Trophoblast cell (in vitro differentiated cells and primary cell): Measurements from ENCODE around the gene GXYLT1.

Experiments
- DNase-seq, 2 donors: peaks; one replicate each; pipeline ENCODE4 v3.0.0-alpha.2; 2016
- H2AFZ ChIP-seq: 2 replicates; pipeline ENCODE4 v1.6.1; 2013; ENCODE audit warnings: low read length, moderate library complexity, mild to moderate bottlenecking; ENCODE audit not compliant: insufficient read depth, poor library complexity
- H2AK5ac ChIP-seq: 2 replicates; pipeline ENCODE4 v1.6.1; 2013; ENCODE audit warnings: mild to moderate bottlenecking, low read length
- H2BK120ac ChIP-seq: 2 replicates; pipeline ENCODE4 v1.6.1; 2013; ENCODE audit warnings: low read length, mild to moderate bottlenecking, moderate library complexity; ENCODE audit not compliant: insufficient read depth, poor library complexity
- H2BK12ac ChIP-seq: 2 replicates; pipeline ENCODE4 v1.6.1; 2013; ENCODE audit warnings: mild to moderate bottlenecking, low read length, moderate library complexity
- H2BK5ac ChIP-seq: 2 replicates; pipeline ENCODE4 v1.6.1; 2013; ENCODE audit warnings: low read length, low read depth, moderate library complexity, mild to moderate bottlenecking; ENCODE audit not compliant: poor library complexity
- H3K14ac ChIP-seq: 2 replicates; pipeline ENCODE4 v1.6.1; 2013; ENCODE audit warnings: mild to moderate bottlenecking, low read length
- H3K18ac ChIP-seq: 2 replicates; pipeline ENCODE4 v1.6.1; 2013; ENCODE audit warnings: mild to moderate bottlenecking, low read length
- H3K23ac ChIP-seq: 2 replicates; pipeline ENCODE4 v1.6.1; 2013; ENCODE audit warnings: low read length
- H3K27ac ChIP-seq: 2 replicates; pipeline ENCODE4 v1.5.1; 2013; ENCODE audit warnings: low read depth, mild to moderate bottlenecking, inconsistent platforms, low read length, moderate library complexity
- H3K27me3 ChIP-seq: 2 replicates; pipeline ENCODE4 v1.6.1; 2013; ENCODE audit warnings: inconsistent platforms, mild to moderate bottlenecking, low read length, moderate library complexity; ENCODE audit not compliant: insufficient read depth
- H3K36me3 ChIP-seq, 2 experiments: 1 replicate in 1 of 2; 2 replicates in 1 of 2; pipeline ENCODE4 v1.6.1; 2013; ENCODE audit warnings: low read length in 2 of 2, mild to moderate bottlenecking in 2 of 2, moderate library complexity in 1 of 2; ENCODE audit not compliant: insufficient read depth in 2 of 2, control insufficient read depth in 1 of 2
- H3K4ac ChIP-seq: 2 replicates; pipeline ENCODE4 v1.6.1; 2013; ENCODE audit warnings: low read depth, mild to moderate bottlenecking, low read length, moderate library complexity
- H3K4me1 ChIP-seq, 2 experiments: 1 replicate in 1 of 2; 2 replicates in 1 of 2; pipeline ENCODE4 v1.6.1; 2013; ENCODE audit warnings: low read length in 2 of 2, mild to moderate bottlenecking in 2 of 2, moderate library complexity in 1 of 2; ENCODE audit not compliant: insufficient read depth in 2 of 2, control insufficient read depth in 1 of 2
- H3K4me2 ChIP-seq: 2 replicates; pipeline ENCODE4 v1.6.1; 2013; ENCODE audit warnings: inconsistent platforms, mild to moderate bottlenecking, low read length, moderate library complexity
- H3K4me3 ChIP-seq: 2 replicates; pipeline ENCODE4 v1.5.1; 2013; ENCODE audit warnings: mild to moderate bottlenecking, low read depth, low read length, inconsistent platforms
- H3K79me1 ChIP-seq: one replicate; pipeline ENCODE4 v1.6.1; 2013; ENCODE audit warnings: low read length
- H3K79me2 ChIP-seq: 2 replicates; pipeline ENCODE4 v1.6.1; 2013; ENCODE audit warnings: low read length, mild to moderate bottlenecking; ENCODE audit not compliant: control insufficient read depth, insufficient read depth, poor library complexity
- H3K9ac ChIP-seq: 2 replicates; pipeline ENCODE4 v1.6.1; 2013; ENCODE audit warnings: mild to moderate bottlenecking, low read length
- H3K9me3 ChIP-seq: 2 replicates; pipeline ENCODE4 v1.6.1; 2013; ENCODE audit warnings: low read depth, mild to moderate bottlenecking, control low read depth, inconsistent platforms, low read length; ENCODE audit not compliant: insufficient read depth
- H4K12ac ChIP-seq: 2 replicates; pipeline ENCODE4 v1.6.1; 2013; ENCODE audit warnings: low read depth, mild to moderate bottlenecking, low read length, moderate library complexity
- H4K8ac ChIP-seq: 2 replicates; pipeline ENCODE4 v1.6.1; 2013; ENCODE audit warnings: low read depth, mild to moderate bottlenecking, low read length, moderate library complexity
- H4K91ac ChIP-seq: one replicate; pipeline ENCODE4 v1.6.1; 2013; ENCODE audit warnings: low read depth, mild to moderate bottlenecking, low read length, moderate library complexity
- WGBS: extraction: QIAGEN DNeasy Blood & Tissue Kit; methylation state at CpG from one replicate; pipeline ENCODE4 v1.1.7; 2013; ENCODE audit warnings: missing lambda C conversion rate; ENCODE audit not compliant: insufficient read length, insufficient coverage; ENCODE audit errors: extremely low coverage; 5-methylcytosine and 5-hydroxymethylcytosine counted together

The GXYLT1 gene

DNA sequence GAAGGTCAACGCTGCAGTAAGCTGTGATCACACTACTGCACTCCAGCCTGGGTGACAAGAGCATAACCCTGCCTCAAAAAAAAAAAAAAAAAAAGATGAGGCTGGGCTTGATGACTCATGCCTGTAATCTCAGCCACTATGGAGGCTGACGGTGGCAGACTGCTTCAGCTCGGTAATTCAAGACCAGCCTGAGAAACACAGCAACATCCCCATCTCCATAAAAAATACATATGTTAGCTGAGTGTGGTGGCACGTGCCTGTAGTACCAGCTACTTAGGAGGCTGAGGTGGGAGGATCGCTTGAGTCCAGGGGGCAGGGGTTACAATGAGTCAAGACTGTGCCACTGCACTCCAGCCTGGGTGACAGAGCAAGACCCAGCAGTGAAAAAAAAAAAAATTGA, 50.4 kb downstream of the GXYLT1 start:
- Histone ChIP-seq H2BK120ac (no peak overlapping the region), H3K27ac (no peak overlapping the region), H2AK5ac (no peak overlapping the region), H2BK12ac (no peak overlapping the region), H3K27me3 (no peaks in the 10 kb centered on the region), H3K18ac (no peak overlapping the region), H3K79me2 (no peaks in the 10 kb centered on the region), H3K79me1 (no peaks in the 10 kb centered on the region), H3K9me3 (no peaks in the 10 kb centered on the region), H3K9ac (no peak overlapping the region), H3K4me2 (no peak overlapping the region), H3K4ac (no peak overlapping the region), H3K23ac (no peak overlapping the region), H3K4me1 (peaks cover 2 to 7% of the 10 kb centered on the region in 2 experiments), H4K12ac (no peak overlapping the region), H4K91ac (no peak overlapping the region), H2BK5ac (no peak overlapping the region), H3K4me3 (no peak overlapping the region), H2AFZ (no peak overlapping the region), H3K36me3 (peaks cover 0 to 1% of the 10 kb centered on the region in 2 experiments), H3K14ac (no peak overlapping the region), H4K8ac (no peak overlapping the region)
- peak; percentile 12 to 58 for DNase-seq
- no CpG with 5 or more reads among the region's 5 CpGs for WGBS

DNA sequence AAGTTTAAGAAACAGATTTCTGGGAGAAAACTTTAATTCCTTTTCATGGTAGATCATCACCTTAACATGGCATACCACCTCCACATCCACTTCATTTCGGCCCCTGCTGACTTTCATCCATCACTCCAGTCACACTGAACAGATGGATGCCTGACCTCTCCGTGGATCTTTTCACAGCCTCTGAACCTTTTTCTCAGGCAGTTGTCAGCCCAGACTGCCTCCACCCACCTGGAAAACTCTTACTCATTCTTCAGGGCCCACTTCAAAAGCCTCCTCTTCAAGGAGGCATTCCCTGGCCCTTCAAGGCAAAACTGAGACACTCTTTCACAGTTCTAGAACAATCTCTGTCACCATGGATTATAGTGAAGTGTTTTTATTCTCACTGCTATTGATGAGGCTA, 52.9 kb downstream of the GXYLT1 start:
- Histone ChIP-seq H4K8ac (no peak overlapping the region), H3K14ac (no peak overlapping the region), H2BK120ac (no peak overlapping the region), H3K9me3 (no peaks in the 10 kb centered on the region), H4K91ac (no peak overlapping the region), H3K4ac (no peak overlapping the region), H3K9ac (no peak overlapping the region), H3K4me3 (no peak overlapping the region), H3K36me3 (peaks cover 0 to 1% of the 10 kb centered on the region in 2 experiments), H3K27me3 (no peaks in the 10 kb centered on the region), H3K79me1 (no peaks in the 10 kb centered on the region), H2AFZ (no peak overlapping the region), H3K18ac (no peak overlapping the region), H3K79me2 (no peaks in the 10 kb centered on the region), H3K4me1 (peaks cover 2 to 7% of the 10 kb centered on the region in 2 experiments), H2BK12ac (no peak overlapping the region), H2AK5ac (no peak overlapping the region), H4K12ac (no peak overlapping the region), H3K4me2 (no peak overlapping the region), H2BK5ac (no peak overlapping the region), H3K23ac (no peak overlapping the region), H3K27ac (no peak overlapping the region)
- no peak for DNase-seq
- WGBS: no CpG with 5 or more reads among the region's 2 CpGs

DNA sequence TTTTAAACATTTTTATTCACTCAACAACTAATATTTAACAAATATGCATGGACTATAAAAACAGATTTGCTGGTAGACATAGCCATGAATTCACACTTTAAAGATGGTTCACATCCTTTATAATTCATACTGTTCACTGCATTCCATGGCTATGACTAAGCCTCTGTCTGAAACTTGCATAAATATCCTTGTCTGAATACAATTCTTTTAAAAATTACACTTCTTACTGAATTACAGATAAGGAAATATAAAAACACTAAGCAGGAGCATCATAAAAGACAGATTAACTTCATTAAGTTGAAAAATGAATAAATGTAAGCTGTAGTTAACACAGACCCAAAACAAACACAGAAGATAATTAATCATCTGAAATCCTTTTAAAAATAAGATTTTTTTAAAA, 53.8 kb downstream of the GXYLT1 start:
- H3K36me3 ChIP-seq: peaks cover 0 to 1% of the 10 kb centered on the region in 2 experiments
- H3K79me2 ChIP-seq: no peaks in the 10 kb centered on the region
- no peak overlapping the region for H3K4me2 ChIP-seq
- H3K79me1 ChIP-seq: no peaks in the 10 kb centered on the region
- no peak overlapping the region for H3K4me3 ChIP-seq
- no peaks in the 10 kb centered on the region for H3K9me3 ChIP-seq
- no peak overlapping the region for H3K14ac ChIP-seq
- H2AK5ac ChIP-seq: no peak overlapping the region
- no peak overlapping the region for H2BK120ac ChIP-seq
- peaks cover 2 to 7% of the 10 kb centered on the region in 2 experiments for H3K4me1 ChIP-seq
- H3K18ac ChIP-seq: no peak overlapping the region
- peak in 1 of 2 donors; percentile 23 for DNase-seq
- H3K23ac ChIP-seq: no peak overlapping the region
- H2AFZ ChIP-seq: no peak overlapping the region
- no peak overlapping the region for H3K27ac ChIP-seq
- H2BK5ac ChIP-seq: no peak overlapping the region
- no peak overlapping the region for H4K12ac ChIP-seq
- no peak overlapping the region for H3K4ac ChIP-seq
- H2BK12ac ChIP-seq: no peak overlapping the region
- H4K91ac ChIP-seq: no peak overlapping the region
- no peak overlapping the region for H4K8ac ChIP-seq
- H3K27me3 ChIP-seq: no peaks in the 10 kb centered on the region
- no peak overlapping the region for H3K9ac ChIP-seq

DNA sequence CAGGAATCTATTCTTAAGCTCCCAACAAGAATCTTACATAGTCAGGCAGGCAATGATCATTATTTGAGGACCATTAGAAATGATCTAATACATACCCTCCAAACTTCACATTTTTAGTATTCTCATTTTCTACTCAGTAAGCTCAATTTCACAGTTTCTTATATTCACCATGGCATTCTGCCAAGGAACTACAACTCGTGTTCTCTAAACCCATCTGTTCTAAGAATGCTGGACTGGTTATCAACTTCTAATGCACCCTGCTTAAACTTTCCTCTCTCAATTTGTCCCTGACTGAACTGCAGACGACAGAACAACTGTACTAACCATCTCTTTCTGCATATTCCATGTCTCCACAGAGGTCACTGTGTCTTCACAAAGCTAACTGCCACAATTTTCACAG, 58.6 kb downstream of the GXYLT1 start:
- Histone ChIP-seq H2AK5ac (no peak overlapping the region), H3K36me3 (no peaks in the 10 kb centered on the region), H4K91ac (no peak overlapping the region), H3K9ac (no peak overlapping the region), H3K4ac (no peak overlapping the region), H2AFZ (no peak overlapping the region), H3K79me2 (no peaks in the 10 kb centered on the region), H3K4me2 (no peak overlapping the region), H2BK12ac (no peak overlapping the region), H4K12ac (no peak overlapping the region), H3K27ac (no peak overlapping the region), H3K27me3 (no peaks in the 10 kb centered on the region), H3K14ac (no peak overlapping the region), H2BK120ac (no peak overlapping the region), H3K4me1 (peaks cover 0 to 2% of the 10 kb centered on the region in 2 experiments), H3K9me3 (no peaks in the 10 kb centered on the region), H3K18ac (no peak overlapping the region), H3K79me1 (no peaks in the 10 kb centered on the region), H3K4me3 (no peak overlapping the region), H3K23ac (no peak overlapping the region), H4K8ac (no peak overlapping the region), H2BK5ac (no peak overlapping the region)
- no peak for DNase-seq
- WGBS: no CpG with 5 or more reads among the region's 2 CpGs
